ENCODE data around the gene ARHGAP23.

GRCh38 chr17:38535886-38536285 is 107.6 kb downstream of the ARHGAP23 start:
- TF ChIP-seq CTCF (conservative IDR thresholded peaks at IDR 0.05) (no peak), EZH2 (IDR thresholded peaks at IDR 0.05; ENCODE audit: low read depth) (no peak)
